IPS-15b (cell line): ENCODE measurements around the gene CCDC40.

ENCODE experiments used
- H3K27me3 ChIP-seq: one replicate; pipeline ENCODE4 v1.6.1; 2013; ENCODE audit warnings: low read length; ENCODE audit not compliant: control insufficient read depth, insufficient read depth
- H3K36me3 ChIP-seq: one replicate; pipeline ENCODE4 v1.6.1; 2013; ENCODE audit warnings: low read length; ENCODE audit not compliant: control insufficient read depth, insufficient read depth
- H3K4me1 ChIP-seq: one replicate; pipeline ENCODE4 v1.6.1; 2013; ENCODE audit warnings: mild to moderate bottlenecking, low read length; ENCODE audit not compliant: control insufficient read depth, insufficient read depth
- H3K4me3 ChIP-seq: one replicate; pipeline ENCODE4 v1.5.1; 2013; ENCODE audit warnings: low read depth, low read length
- H3K9ac ChIP-seq: one replicate; pipeline ENCODE4 v1.6.1; 2013; ENCODE audit warnings: low read depth, mild to moderate bottlenecking, low read length
- H3K9me3 ChIP-seq: one replicate; pipeline ENCODE4 v1.6.1; 2013; ENCODE audit warnings: mild to moderate bottlenecking, low read length; ENCODE audit not compliant: control insufficient read depth, insufficient read depth

The CCDC40 gene

DNA sequence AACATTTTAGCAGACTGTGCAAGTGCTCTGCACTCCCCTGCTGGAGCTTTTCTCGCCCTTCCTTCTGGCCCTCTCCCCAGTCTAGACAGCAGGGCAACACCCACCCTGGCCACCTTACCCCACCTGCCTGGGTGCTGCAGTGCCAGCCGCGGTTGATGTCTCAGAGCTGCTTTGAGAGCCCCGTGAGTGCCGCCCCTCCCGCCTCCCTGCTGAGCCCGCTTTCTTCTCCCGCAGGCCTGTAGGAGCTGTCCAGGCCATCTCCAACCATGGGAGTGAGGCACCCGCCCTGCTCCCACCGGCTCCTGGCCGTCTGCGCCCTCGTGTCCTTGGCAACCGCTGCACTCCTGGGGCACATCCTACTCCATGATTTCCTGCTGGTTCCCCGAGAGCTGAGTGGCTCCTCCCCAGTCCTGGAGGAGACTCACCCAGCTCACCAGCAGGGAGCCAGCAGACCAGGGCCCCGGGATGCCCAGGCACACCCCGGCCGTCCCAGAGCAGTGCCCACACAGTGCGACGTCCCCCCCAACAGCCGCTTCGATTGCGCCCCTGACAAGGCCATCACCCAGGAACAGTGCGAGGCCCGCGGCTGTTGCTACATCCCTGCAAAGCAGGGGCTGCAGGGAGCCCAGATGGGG is 68.0 kb downstream of the CCDC40 start:
- Histone ChIP-seq H3K36me3 (no peaks in the 10 kb centered on the region), H3K9me3 (no peaks in the 10 kb centered on the region), H3K4me1 (peaks cover 3% of the 10 kb centered on the region), H3K9ac (no peak overlapping the region), H3K4me3 (no peak overlapping the region), H3K27me3 (peaks cover 5% of the 10 kb centered on the region)

DNA sequence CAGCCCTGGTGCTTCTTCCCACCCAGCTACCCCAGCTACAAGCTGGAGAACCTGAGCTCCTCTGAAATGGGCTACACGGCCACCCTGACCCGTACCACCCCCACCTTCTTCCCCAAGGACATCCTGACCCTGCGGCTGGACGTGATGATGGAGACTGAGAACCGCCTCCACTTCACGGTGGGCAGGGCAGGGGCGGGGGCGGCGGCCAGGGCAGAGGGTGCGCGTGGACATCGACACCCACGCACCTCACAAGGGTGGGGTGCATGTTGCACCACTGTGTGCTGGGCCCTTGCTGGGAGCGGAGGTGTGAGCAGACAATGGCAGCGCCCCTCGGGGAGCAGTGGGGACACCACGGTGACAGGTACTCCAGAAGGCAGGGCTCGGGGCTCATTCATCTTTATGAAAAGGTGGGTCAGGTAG is 68.5 kb downstream of the CCDC40 start:
- Histone ChIP-seq H3K9me3 (no peaks in the 10 kb centered on the region), H3K36me3 (peaks cover 2% of the 10 kb centered on the region), H3K4me3 (no peak overlapping the region), H3K27me3 (peaks cover 5% of the 10 kb centered on the region), H3K9ac (no peak overlapping the region), H3K4me1 (peaks cover 3% of the 10 kb centered on the region)

DNA sequence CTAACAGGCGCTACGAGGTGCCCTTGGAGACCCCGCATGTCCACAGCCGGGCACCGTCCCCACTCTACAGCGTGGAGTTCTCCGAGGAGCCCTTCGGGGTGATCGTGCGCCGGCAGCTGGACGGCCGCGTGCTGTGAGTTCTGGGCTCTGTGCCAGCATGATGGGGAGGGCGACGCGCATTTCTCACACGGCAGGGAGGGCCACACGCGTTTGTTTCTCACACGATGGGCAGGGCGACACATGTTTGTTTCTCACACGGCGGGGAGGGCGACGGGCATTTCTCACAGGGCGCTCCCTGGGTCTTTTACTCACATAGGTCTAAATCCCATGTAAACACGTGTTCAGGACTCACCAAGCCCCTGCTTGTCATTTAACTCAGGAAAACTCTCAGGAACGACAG is 69.3 kb downstream of the CCDC40 start:
- Histone ChIP-seq H3K27me3 (no peaks in the 10 kb centered on the region), H3K36me3 (peaks cover 2% of the 10 kb centered on the region)

DNA sequence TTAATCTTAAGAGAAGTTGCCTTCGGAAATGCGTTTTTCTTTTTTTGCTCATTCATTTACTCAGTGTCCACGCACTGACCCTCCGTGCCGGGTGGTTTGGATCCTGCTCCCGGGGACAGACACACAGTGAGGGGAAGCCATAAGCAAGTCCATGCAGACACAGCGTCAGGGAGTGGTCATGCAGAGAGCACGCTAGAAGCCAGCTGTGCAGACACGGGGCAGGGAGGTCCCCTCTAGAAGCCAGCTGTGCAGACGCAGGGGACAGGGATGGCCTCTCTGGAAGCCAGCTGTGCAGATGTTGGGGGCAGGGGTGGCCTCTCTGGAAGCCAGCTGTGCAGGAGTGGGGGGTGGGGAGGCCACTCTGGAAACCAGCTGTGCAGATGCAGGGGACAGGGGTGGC is 69.7 kb downstream of the CCDC40 start:
- Histone ChIP-seq H3K4me1 (peaks cover 3% of the 10 kb centered on the region), H3K9ac (no peak overlapping the region)

More for the DNA sequence above, 69.3 kb downstream of the CCDC40 start:
- no peaks in the 10 kb centered on the region for H3K9me3 ChIP-seq
- no peak overlapping the region for H3K4me3 ChIP-seq
- H3K4me1 ChIP-seq = peaks cover 3% of the 10 kb centered on the region
- no peak overlapping the region for H3K9ac ChIP-seq

DNA sequence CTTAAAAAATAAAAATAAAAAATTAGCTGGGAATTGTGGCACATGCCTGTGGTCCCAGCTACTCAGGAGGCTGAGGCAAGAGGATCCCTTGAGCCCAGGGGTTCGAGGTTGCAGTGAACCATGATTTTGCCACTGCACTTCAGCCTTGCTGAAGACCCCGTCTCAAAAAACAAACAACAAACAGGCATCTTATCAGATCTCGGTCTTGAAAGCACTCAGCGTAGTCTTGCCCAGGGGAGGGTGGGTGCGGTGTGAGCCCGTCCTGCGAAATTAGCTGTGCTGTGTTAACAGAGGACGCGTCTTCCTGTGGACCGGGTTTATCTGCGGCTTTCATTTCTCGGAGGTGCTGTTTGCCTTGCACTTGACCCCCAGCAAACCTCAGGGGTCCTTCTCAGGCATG is 70.3 kb downstream of the CCDC40 start:
- Histone ChIP-seq H3K4me3 (no peak overlapping the region), H3K36me3 (peaks cover 2% of the 10 kb centered on the region), H3K9ac (no peak overlapping the region), H3K9me3 (no peaks in the 10 kb centered on the region), H3K4me1 (peaks cover 3% of the 10 kb centered on the region), H3K27me3 (no peaks in the 10 kb centered on the region)

More for the DNA sequence above, 69.7 kb downstream of the CCDC40 start:
- Histone ChIP-seq H3K9me3 (no peaks in the 10 kb centered on the region), H3K36me3 (peaks cover 2% of the 10 kb centered on the region), H3K27me3 (no peaks in the 10 kb centered on the region), H3K4me3 (no peak overlapping the region)

DNA sequence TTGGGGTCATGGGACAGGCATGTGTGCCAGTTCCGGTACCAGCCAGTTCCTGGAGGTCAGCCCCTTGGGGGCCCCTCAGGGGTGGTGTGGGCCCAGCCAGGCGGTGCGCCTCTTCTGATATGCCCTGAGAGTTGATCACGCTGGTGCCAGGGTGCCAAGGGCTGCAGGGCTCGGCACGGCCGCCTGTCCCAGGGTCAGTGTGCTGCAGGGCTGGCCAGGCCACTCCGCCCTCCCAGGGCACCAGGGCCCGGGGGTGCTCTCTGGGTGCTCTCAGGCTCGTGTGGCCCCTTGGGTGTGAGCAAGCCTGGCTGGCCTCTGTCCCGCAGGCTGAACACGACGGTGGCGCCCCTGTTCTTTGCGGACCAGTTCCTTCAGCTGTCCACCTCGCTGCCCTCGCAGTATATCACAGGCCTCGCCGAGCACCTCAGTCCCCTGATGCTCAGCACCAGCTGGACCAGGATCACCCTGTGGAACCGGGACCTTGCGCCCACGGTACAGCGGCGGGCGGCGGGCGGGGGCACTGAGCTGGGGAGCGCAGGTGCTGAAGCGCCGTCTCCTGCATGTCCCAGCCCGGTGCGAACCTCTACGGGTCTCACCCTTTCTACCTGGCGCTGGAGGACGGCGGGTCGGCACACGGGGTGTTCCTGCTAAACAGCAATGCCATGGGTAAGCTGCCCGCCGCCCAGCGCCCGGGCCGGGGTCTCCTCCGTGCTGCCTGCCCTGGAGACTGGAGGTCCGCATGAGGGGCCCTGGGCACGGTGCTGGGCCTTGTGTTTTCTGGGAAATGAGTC is 71.0 kb downstream of the CCDC40 start:
- Histone ChIP-seq H3K9me3 (no peaks in the 10 kb centered on the region), H3K9ac (no peak overlapping the region), H3K27me3 (no peaks in the 10 kb centered on the region), H3K4me3 (no peak overlapping the region), H3K36me3 (peaks cover 2% of the 10 kb centered on the region), H3K4me1 (peaks cover under 1% of the 10 kb centered on the region)

DNA sequence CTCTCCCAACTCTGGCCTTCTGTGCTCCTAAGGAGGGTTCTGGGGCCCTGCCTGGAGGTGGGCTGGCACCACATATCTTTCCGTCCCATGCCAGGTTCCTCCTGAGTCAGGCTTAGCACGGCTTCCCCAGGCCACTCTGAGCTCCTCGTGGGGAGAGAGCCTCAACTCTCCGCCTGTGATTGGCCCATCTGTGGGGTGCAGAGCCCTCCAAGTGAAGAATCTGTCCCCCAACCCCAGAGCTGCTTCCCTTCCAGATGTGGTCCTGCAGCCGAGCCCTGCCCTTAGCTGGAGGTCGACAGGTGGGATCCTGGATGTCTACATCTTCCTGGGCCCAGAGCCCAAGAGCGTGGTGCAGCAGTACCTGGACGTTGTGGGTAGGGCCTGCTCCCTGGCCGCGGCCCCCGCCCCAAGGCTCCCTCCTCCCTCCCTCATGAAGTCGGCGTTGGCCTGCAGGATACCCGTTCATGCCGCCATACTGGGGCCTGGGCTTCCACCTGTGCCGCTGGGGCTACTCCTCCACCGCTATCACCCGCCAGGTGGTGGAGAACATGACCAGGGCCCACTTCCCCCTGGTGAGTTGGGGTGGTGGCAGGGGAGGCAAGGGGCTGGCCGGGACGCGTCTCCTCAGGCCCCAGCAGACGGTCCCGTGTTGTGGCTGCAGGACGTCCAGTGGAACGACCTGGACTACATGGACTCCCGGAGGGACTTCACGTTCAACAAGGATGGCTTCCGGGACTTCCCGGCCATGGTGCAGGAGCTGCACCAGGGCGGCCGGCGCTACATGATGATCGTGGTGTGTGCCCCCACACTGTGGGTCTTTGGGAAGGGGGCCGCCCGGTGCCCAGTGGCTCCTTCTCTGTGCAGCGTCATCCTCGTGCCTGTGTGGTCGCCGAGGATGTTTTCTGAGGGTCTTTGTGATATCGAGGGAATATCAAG is 71.9 kb downstream of the CCDC40 start:
- Histone ChIP-seq H3K27me3 (no peaks in the 10 kb centered on the region), H3K36me3 (peaks cover 2% of the 10 kb centered on the region), H3K9ac (no peak overlapping the region), H3K9me3 (no peaks in the 10 kb centered on the region), H3K4me1 (peaks cover 4% of the 10 kb centered on the region), H3K4me3 (no peak overlapping the region)

DNA sequence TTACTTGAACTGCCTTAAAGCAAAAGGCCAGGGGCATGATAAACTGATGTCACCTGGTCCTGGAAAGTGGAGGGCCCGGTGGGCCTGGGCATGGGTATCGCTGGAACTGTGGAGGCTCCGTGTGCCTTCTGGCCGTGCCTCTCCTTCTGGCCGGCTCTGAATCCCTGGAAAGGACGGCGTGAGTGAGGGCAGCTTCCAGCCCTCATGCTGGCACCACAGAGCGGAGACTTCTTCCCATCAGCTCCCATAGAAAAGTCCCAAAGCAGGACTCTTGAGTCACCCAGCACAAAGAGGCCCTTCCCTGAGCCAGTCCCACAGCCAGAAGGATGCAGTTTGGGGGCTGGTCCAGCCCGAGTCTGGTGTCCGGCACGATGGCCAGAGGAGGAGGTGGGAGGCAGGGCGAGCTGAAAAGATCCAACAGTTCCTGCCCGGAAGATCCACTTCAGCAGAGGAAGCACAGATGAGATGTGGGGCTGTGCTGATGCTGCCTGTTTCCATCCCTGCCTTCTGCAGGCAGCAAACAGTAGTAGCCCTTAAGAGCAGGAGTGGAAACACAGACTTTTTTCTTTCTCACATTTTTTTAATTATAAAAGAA is 72.7 kb downstream of the CCDC40 start:
- no peak overlapping the region for H3K9ac ChIP-seq
- no peaks in the 10 kb centered on the region for H3K9me3 ChIP-seq

DNA sequence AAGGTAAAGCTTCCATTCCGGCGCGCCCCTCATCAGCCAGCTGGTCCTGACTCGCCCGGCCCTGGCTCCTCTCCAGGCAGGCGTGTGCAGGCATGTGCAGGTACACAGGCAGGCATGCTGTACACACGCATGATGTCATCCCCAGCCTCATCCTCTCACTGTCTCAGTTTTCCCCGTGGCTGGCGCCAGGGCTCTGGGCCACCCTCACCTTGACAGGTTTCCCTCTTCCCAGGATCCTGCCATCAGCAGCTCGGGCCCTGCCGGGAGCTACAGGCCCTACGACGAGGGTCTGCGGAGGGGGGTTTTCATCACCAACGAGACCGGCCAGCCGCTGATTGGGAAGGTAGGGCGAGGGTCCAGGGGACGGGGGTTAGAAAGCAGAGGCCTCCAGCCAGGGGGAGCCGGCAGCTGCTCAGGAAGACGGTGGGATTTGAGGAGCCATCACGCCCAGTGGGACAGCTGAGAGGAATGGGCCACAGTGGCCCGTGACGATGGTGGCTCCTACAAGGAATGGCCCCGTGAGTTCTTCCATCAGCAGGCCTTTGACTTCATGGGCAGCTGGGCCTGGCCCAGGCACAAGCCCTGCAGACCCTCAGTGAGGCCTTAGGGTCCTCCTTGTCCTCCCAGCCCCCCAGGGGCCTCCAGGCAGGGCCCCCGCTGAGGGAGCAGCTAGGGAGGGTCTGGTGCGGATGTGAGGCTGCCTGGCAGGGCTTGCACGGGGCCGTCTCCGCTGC is 73.4 kb downstream of the CCDC40 start:
- H3K4me1 ChIP-seq = peaks cover 6% of the 10 kb centered on the region
- no peak overlapping the region for H3K4me3 ChIP-seq
- no peak overlapping the region for H3K9ac ChIP-seq
- no peaks in the 10 kb centered on the region for H3K27me3 ChIP-seq
- no peaks in the 10 kb centered on the region for H3K9me3 ChIP-seq
- H3K36me3 ChIP-seq = peaks cover 2% of the 10 kb centered on the region

More for the DNA sequence above, 72.7 kb downstream of the CCDC40 start:
- no peaks in the 10 kb centered on the region for H3K27me3 ChIP-seq
- H3K4me3 ChIP-seq = no peak overlapping the region
- peaks cover 6% of the 10 kb centered on the region for H3K4me1 ChIP-seq
- peaks cover 2% of the 10 kb centered on the region for H3K36me3 ChIP-seq

DNA sequence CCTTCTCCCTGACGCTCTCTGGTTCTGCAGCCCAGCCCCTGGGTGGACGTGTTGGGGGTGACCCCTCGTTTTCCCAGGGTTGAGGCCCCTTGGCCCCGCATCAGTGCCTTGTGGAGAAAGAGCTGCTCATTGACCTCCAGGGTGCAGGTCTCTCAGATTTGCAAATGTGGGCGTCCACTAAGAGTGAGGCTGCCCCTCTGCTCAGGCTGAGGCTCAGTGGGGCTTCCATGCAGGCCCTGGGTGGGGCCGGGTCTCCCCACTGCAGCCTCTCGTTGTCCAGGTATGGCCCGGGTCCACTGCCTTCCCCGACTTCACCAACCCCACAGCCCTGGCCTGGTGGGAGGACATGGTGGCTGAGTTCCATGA is 74.0 kb downstream of the CCDC40 start:
- Histone ChIP-seq H3K27me3 (no peaks in the 10 kb centered on the region), H3K9me3 (no peaks in the 10 kb centered on the region), H3K4me3 (no peak overlapping the region), H3K9ac (no peak overlapping the region), H3K36me3 (peaks cover 2% of the 10 kb centered on the region), H3K4me1 (peaks cover 6% of the 10 kb centered on the region)
